Lower lobe of right lung (tissue), 2 donors: Measurements from ENCODE around the gene PTCD3. TPM values are rescaled to one million over a fixed set of nuclear protein-coding genes. Genes with fewer than 3 reads are reported as not detected.

ENCODE experiments used
- ATAC-seq, 2 donors: fragments of 200-7000 bp; cut with Tn5 transposase; one replicate each; pipeline ENCODE4 v1.9.1; 2020 to 2022; ENCODE audit warnings: mild to moderate bottlenecking in 2 of 2, moderate library complexity in 2 of 2
- DNase-seq: peaks from one replicate; pipeline ENCODE4 v3.0.0-alpha.2; 2020
- H3K27ac ChIP-seq: fragments of 200-600 bp; one replicate; pipeline ENCODE4 v1.8.0; 2022
- H3K27me3 ChIP-seq: fragments of 200-600 bp; one replicate; pipeline ENCODE4 v1.8.0; 2022; ENCODE audit warnings: low read depth
- H3K36me3 ChIP-seq: fragments of 200-600 bp; one replicate; pipeline ENCODE4 v1.8.0; 2022; ENCODE audit warnings: mild to moderate bottlenecking
- H3K4me1 ChIP-seq: fragments of 200-600 bp; one replicate; pipeline ENCODE4 v1.8.0; 2022
- H3K4me3 ChIP-seq: fragments of 200-600 bp; one replicate; pipeline ENCODE4 v1.8.0; 2022; ENCODE audit warnings: mild to moderate bottlenecking
- H3K9me3 ChIP-seq: fragments of 200-600 bp; one replicate; pipeline ENCODE4 v1.8.0; 2022
- CTCF ChIP-seq: fragments of 200-600 bp; IDR thresholded peaks from one replicate; pipeline ENCODE4 v1.8.0; 2022; ENCODE audit warnings: antibody characterized with exemption, mild to moderate bottlenecking
- intact Hi-C: fragments of 100-400 bp; cut with DNase I; formaldehyde crosslinking; loops from one replicate; pipeline ENCODE4 v1.11.0; 2022
- total RNA-seq: library from RNA; stranded (reverse); fragmentation: NEBNext Ultra II Directional; extraction: Animal tissue kit (Norgen Biotek cat#: 25700); gene quantifications from one replicate; pipeline ENCODE4 v1.2.1, GENCODE V29; 2021
- donor health status: DM: no; HTN: yes; CAD: no; lungs with severe emphysema.

PTCD3 gene
- total RNA-seq, 1 donor from 2014 or later: 73.3 TPM

- Histone ChIP-seq H3K9me3 (no peaks in the 10 kb centered on the region), H3K4me1 (peaks cover 24% of the 10 kb centered on the region), H3K27ac (no peak overlapping the region), H3K4me3 (no peak overlapping the region), H3K27me3 (no peaks in the 10 kb centered on the region), H3K36me3 (peaks cover 51% of the 10 kb centered on the region)
- intact Hi-C loops: loop anchor here (5.0 kb wide), 1 partner anchor 255 kb away; no protein-coding TSS in a partner anchor
- TF ChIP-seq CTCF: no peak
- no peak for DNase-seq
- ATAC-seq: no peak
These were observed 23.3 kb upstream of the PTCD3 start for GRCh38 chr2:86082756-86083155.

- H3K36me3 ChIP-seq: peaks cover 74% of the 10 kb centered on the region
- H3K4me3 ChIP-seq: no peak overlapping the region
- DNase-seq: no peak
- intact Hi-C loops: no loop called here
- TF ChIP-seq CTCF: peak; percentile 35
- no peak overlapping the region for H3K27ac ChIP-seq
- H3K9me3 ChIP-seq: no peaks in the 10 kb centered on the region
- no peaks in the 10 kb centered on the region for H3K4me1 ChIP-seq
- no peaks in the 10 kb centered on the region for H3K27me3 ChIP-seq
- ATAC-seq: no peak
These were observed 17.8 kb upstream of the PTCD3 start for GRCh38 chr2:86087936-86088850.

GRCh38 chr2:86094229-86094628 is 11.8 kb upstream of the PTCD3 start:
- Histone ChIP-seq H3K27me3 (no peaks in the 10 kb centered on the region), H3K4me1 (no peaks in the 10 kb centered on the region), H3K36me3 (peaks cover 88% of the 10 kb centered on the region), H3K9me3 (no peaks in the 10 kb centered on the region), H3K4me3 (no peak overlapping the region), H3K27ac (no peak overlapping the region)
- TF ChIP-seq CTCF: no peak
- ATAC-seq (no peak), DNase-seq (no peak)
- intact Hi-C loops: no loop called here

GRCh38 chr2:86097114-86097896 is 8.7 kb upstream of the PTCD3 start:
- no peak overlapping the region for H3K4me3 ChIP-seq
- H3K27me3 ChIP-seq: no peaks in the 10 kb centered on the region
- DNase-seq: no peak
- intact Hi-C loops: no loop called here
- no peak for ATAC-seq
- H3K4me1 ChIP-seq: no peaks in the 10 kb centered on the region
- H3K9me3 ChIP-seq: no peaks in the 10 kb centered on the region
- no peak for TF ChIP-seq CTCF
- peaks cover 70% of the 10 kb centered on the region for H3K36me3 ChIP-seq
- H3K27ac ChIP-seq: no peak overlapping the region

- intact Hi-C loops: no loop called here
- DNase-seq (no peak), ATAC-seq (no peak)
- TF ChIP-seq CTCF: no peak
- no peaks in the 10 kb centered on the region for H3K9me3 ChIP-seq
- no peaks in the 10 kb centered on the region for H3K4me1 ChIP-seq
- no peak overlapping the region for H3K4me3 ChIP-seq
- H3K27ac ChIP-seq: no peak overlapping the region
- H3K36me3 ChIP-seq: peaks cover 71% of the 10 kb centered on the region
- H3K27me3 ChIP-seq: no peaks in the 10 kb centered on the region
These were observed 8.1 kb upstream of the PTCD3 start for GRCh38 chr2:86097913-86098312.
